Measurements from ENCODE around the gene ACAT2. TPM values are rescaled to one million over a fixed set of nuclear protein-coding genes. Genes with fewer than 3 reads are reported as not detected.

The ACAT2 gene
- polyA plus RNA-seq, 2 donors, result 59.7 to 73.5 TPM

DNA sequence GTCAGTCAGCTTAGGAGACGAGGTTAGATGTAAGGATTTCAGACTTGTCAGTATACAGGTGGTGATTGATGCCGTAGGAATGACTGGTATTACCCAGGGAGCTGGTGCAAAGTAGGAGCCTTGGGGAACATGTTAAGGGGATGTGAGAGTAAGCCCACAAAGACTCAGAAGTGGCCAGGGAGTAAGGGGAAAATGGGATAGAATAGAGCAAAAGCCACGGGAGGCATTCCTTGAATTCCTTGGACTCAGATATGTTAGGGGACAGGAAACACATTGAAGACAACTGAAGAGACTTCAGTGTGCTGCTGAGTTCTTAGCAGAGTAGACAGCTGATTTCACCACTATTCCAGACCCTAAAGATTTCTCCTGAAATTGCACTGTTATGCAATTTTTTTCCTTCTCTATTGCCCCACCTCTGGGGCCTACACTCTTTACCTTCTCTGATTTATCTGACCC lies 1.2 kb upstream of the ACAT2 start:
- Histone ChIP-seq H3K4me1 (ENCODE audit: control insufficient read depth in 2 of 2, insufficient read depth in 2 of 2, low read length in 1 of 2) (peaks cover 3 to 7% of the 10 kb centered on the region in 2 donors), H3K27ac (ENCODE audit: low read depth in 2 of 2, low read length in 1 of 2) (peak overlapping the region in 1 of 2 donors; percentile 27), H3K36me3 (ENCODE audit: control insufficient read depth in 2 of 2, insufficient read depth in 2 of 2, low read length in 1 of 2) (peaks cover 0 to 15% of the 10 kb centered on the region in 2 donors), H3K4me3 (ENCODE audit: low read depth in 1 of 2, low read length in 2 of 2) (peak overlapping the region in 1 of 2 donors; percentile 88), H3K27me3 (ENCODE audit: control insufficient read depth in 1 of 2, insufficient read depth in 2 of 2, low read length in 2 of 2) (no peaks in the 10 kb centered on the region), H3K9me3 (ENCODE audit: control insufficient read depth in 2 of 2, insufficient read depth in 1 of 2, low read depth in 1 of 2, low read length in 1 of 2) (no peaks in the 10 kb centered on the region)
- 53% methylated on average over 3 of the region's 3 CpGs for WGBS, 2 donors

DNA sequence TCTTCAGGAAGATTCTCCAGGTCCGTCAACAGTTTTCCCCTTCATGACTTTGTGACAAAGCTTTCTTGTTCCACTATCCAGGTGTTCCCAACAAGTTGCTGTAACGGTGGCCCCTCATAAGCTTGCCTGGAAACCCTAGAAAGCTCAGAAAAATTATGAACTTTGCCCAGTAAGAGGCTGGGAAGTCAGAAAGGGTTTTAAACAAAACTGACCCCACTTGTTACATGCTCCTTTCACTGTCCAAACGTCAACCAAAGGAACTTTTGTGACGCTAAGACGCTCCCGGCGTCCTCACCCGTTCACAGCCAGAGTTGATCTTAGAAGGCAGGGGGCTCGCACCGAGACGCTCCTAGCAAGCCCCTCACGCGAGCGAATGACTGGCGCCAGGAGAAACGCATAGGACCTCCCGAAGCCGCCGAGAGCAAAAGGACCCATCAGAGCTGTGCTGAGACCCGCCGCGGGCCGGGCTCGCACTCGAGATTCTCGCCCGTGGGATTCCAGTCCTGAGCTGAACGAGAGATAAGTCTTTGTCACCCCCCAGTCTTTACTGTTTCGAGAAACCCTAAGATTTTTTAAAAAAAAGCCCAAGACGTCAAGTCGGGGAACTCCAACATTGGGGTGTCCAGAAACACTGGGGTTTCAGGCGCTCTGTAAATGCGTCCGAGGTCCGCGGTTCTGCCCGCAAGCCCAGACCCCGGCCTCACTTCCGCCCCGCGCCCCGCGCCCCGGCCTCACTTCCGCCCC lies 544 bp upstream of the ACAT2 start:
- H3K9me3 ChIP-seq (ENCODE audit: control insufficient read depth in 2 of 2, insufficient read depth in 1 of 2, low read depth in 1 of 2, low read length in 1 of 2), result no peaks in the 10 kb centered on the region
- 4 to 7% methylated on average over 45 of the region's 45 CpGs for WGBS, 2 donors
- H3K27ac ChIP-seq (ENCODE audit: low read depth in 2 of 2, low read length in 1 of 2), result peak overlapping the region; percentile 100

DNA sequence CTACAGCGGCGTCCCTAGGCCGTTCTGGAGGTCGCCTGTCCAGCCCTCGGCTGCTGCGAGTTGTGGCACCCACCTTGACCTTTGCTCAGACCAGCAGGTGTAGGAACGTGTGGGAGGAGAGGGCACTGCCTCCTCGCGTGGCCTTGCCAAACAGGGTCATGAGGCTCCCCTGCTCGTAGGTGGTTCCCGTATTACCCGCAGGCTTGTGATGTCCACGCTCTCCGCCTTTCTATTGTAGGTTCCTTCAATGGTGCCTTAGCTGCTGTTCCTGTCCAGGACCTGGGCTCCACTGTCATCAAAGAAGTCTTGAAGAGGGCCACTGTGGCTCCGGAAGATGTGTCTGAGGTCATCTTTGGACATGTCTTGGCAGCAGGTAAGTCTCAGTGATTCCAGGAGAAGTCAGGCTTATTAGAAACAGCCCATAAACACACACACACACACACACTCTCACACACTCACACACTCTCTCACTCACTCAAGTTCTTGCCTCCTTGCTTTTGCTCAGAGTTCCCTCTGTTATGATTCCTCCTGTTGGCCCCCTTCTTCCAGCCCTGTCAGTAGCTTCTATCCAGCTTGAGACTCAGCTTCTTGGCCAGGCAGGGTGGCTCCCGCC lies 942 bp downstream of the ACAT2 start:
- Histone ChIP-seq H3K4me1 (ENCODE audit: control insufficient read depth in 2 of 2, insufficient read depth in 2 of 2, low read length in 1 of 2) (peaks cover 3 to 7% of the 10 kb centered on the region in 2 donors), H3K36me3 (ENCODE audit: control insufficient read depth in 2 of 2, insufficient read depth in 2 of 2, low read length in 1 of 2) (peaks cover 6 to 24% of the 10 kb centered on the region in 2 donors)
- WGBS, 2 donors, result 11 to 15% methylated on average over 16 of the region's 16 CpGs

More for the DNA sequence above, 544 bp upstream of the ACAT2 start:
- Histone ChIP-seq H3K36me3 (ENCODE audit: control insufficient read depth in 2 of 2, insufficient read depth in 2 of 2, low read length in 1 of 2) (peaks cover 0 to 15% of the 10 kb centered on the region in 2 donors), H3K4me1 (ENCODE audit: control insufficient read depth in 2 of 2, insufficient read depth in 2 of 2, low read length in 1 of 2) (peaks cover 3 to 7% of the 10 kb centered on the region in 2 donors), H3K4me3 (ENCODE audit: low read depth in 1 of 2, low read length in 2 of 2) (peak overlapping the region; percentile 88 to 96), H3K27me3 (ENCODE audit: control insufficient read depth in 1 of 2, insufficient read depth in 2 of 2, low read length in 2 of 2) (no peaks in the 10 kb centered on the region)

DNA sequence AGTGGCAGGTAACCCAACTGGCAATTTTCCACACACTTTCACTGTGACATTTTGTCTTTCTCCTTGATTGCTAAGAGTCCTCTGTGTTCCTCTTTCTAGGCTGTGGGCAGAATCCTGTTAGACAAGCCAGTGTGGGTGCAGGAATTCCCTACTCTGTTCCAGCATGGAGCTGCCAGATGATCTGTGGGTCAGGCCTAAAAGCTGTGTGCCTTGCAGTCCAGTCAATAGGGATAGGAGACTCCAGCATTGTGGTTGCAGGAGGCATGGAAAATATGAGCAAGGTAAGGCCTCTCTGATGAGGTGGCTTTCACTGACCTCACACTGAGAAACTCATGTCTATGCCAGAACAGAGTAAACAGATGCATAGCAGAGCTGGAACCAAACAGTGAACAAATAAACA lies 5.1 kb downstream of the ACAT2 start:
- no peak overlapping the region for H3K27ac ChIP-seq (ENCODE audit: low read depth in 2 of 2, low read length in 1 of 2)
- peaks cover 3 to 7% of the 10 kb centered on the region in 2 donors for H3K4me1 ChIP-seq (ENCODE audit: control insufficient read depth in 2 of 2, insufficient read depth in 2 of 2, low read length in 1 of 2)
- peaks cover 13 to 25% of the 10 kb centered on the region in 2 donors for H3K36me3 ChIP-seq (ENCODE audit: control insufficient read depth in 2 of 2, insufficient read depth in 2 of 2, low read length in 1 of 2)
- H3K27me3 ChIP-seq (ENCODE audit: control insufficient read depth in 1 of 2, insufficient read depth in 2 of 2, low read length in 2 of 2), result no peaks in the 10 kb centered on the region
- no peak overlapping the region for H3K4me3 ChIP-seq (ENCODE audit: low read depth in 1 of 2, low read length in 2 of 2)
- no peaks in the 10 kb centered on the region for H3K9me3 ChIP-seq (ENCODE audit: control insufficient read depth in 2 of 2, insufficient read depth in 1 of 2, low read depth in 1 of 2, low read length in 1 of 2)

More for the DNA sequence above, 942 bp downstream of the ACAT2 start:
- H3K4me3 ChIP-seq (ENCODE audit: low read depth in 1 of 2, low read length in 2 of 2), result peak overlapping the region; percentile 88 to 96
- no peaks in the 10 kb centered on the region for H3K9me3 ChIP-seq (ENCODE audit: control insufficient read depth in 2 of 2, insufficient read depth in 1 of 2, low read depth in 1 of 2, low read length in 1 of 2)
- peak overlapping the region; percentile 100 for H3K27ac ChIP-seq (ENCODE audit: low read depth in 2 of 2, low read length in 1 of 2)
- no peaks in the 10 kb centered on the region for H3K27me3 ChIP-seq (ENCODE audit: control insufficient read depth in 1 of 2, insufficient read depth in 2 of 2, low read length in 2 of 2)

DNA sequence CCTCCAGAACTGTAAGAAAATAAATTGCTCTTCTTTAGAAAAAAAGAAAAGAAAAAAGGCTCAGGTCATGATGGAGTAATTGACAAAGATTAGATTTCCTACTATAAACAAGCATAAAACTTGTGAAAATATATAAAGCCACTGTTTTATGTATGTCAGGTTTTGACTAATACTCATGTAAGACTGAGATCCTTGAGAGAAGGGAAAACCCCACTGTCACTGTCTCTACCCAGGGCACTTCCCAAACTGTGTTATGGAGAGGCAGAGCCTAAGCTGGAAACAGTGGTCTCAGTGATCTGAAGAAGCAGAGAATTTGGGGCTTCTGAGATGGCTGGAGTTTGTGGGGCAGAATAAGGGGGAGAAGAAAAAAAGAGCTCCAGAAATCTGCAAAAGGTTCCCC lies 7.6 kb downstream of the ACAT2 start:
- H3K9me3 ChIP-seq (ENCODE audit: control insufficient read depth in 2 of 2, insufficient read depth in 1 of 2, low read depth in 1 of 2, low read length in 1 of 2), result no peaks in the 10 kb centered on the region
- no peak overlapping the region for H3K4me3 ChIP-seq (ENCODE audit: low read depth in 1 of 2, low read length in 2 of 2)
- no peak overlapping the region for H3K27ac ChIP-seq (ENCODE audit: low read depth in 2 of 2, low read length in 1 of 2)
- no peaks in the 10 kb centered on the region for H3K4me1 ChIP-seq (ENCODE audit: control insufficient read depth in 2 of 2, insufficient read depth in 2 of 2, low read length in 1 of 2)
- peaks cover 13 to 16% of the 10 kb centered on the region in 2 donors for H3K36me3 ChIP-seq (ENCODE audit: control insufficient read depth in 2 of 2, insufficient read depth in 2 of 2, low read length in 1 of 2)
- H3K27me3 ChIP-seq (ENCODE audit: control insufficient read depth in 1 of 2, insufficient read depth in 2 of 2, low read length in 2 of 2), result no peaks in the 10 kb centered on the region

DNA sequence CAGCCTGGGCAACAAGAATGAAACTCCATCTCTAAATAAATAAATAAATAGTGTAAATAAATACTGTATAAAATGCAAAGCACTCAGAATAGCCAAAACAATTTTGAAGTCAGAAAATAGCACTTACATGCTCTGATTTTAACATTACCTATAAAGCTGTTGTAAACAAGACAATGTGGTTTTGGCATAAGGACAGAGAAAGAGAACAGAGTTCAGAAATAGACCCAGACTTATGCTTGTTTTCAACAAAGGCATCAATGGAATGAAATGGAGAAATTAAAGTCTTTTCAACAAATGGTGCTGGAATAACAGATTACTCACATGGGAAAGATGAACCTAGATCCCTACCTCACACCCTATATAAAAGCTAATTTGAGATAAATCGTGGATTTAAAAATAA lies 10.4 kb downstream of the ACAT2 start:
- Histone ChIP-seq H3K27me3 (ENCODE audit: control insufficient read depth in 1 of 2, insufficient read depth in 2 of 2, low read length in 2 of 2) (no peaks in the 10 kb centered on the region), H3K4me3 (ENCODE audit: low read depth in 1 of 2, low read length in 2 of 2) (no peak overlapping the region), H3K4me1 (ENCODE audit: control insufficient read depth in 2 of 2, insufficient read depth in 2 of 2, low read length in 1 of 2) (no peaks in the 10 kb centered on the region), H3K9me3 (ENCODE audit: control insufficient read depth in 2 of 2, insufficient read depth in 1 of 2, low read depth in 1 of 2, low read length in 1 of 2) (no peaks in the 10 kb centered on the region), H3K36me3 (ENCODE audit: control insufficient read depth in 2 of 2, insufficient read depth in 2 of 2, low read length in 1 of 2) (peaks cover 12 to 19% of the 10 kb centered on the region in 2 donors), H3K27ac (ENCODE audit: low read depth in 2 of 2, low read length in 1 of 2) (no peak overlapping the region)
- WGBS, 2 donors, result 0 to 44% methylated on average over 1 of the region's 1 CpG

DNA sequence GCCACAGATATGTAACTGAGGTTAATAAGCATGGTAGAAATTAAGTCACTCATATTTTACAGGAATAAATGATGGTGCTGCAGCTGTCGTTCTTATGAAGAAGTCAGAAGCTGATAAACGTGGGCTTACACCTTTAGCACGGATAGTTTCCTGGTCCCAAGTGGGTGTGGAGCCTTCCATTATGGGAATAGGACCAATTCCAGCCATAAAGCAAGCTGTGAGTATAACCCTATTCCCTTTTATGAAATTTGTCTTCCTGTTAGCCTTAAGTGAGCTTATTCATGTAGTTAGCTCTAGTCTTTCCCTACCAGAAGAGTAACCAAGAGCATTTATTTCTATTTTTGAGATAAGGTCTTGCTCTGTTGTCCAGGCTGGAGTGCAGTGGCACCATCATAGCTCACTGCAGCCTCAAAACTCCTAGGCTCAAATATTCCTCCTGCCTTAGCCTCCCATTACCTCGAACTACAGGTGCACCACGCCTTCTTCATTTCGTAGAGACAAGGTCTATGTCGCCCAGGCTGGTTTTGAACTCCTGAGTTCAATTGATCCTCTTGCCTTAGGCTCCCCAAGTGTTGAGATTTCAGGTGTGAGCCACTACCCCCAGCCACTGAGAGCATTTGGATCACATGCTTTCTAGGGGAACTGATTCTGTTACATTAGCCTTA lies 15.5 kb downstream of the ACAT2 start:
- 76 to 82% methylated on average over 7 of the region's 7 CpGs for WGBS, 2 donors
- Histone ChIP-seq H3K9me3 (ENCODE audit: control insufficient read depth in 2 of 2, insufficient read depth in 1 of 2, low read depth in 1 of 2, low read length in 1 of 2) (no peaks in the 10 kb centered on the region), H3K27ac (ENCODE audit: low read depth in 2 of 2, low read length in 1 of 2) (no peak overlapping the region), H3K4me3 (ENCODE audit: low read depth in 1 of 2, low read length in 2 of 2) (no peak overlapping the region), H3K4me1 (ENCODE audit: control insufficient read depth in 2 of 2, insufficient read depth in 2 of 2, low read length in 1 of 2) (no peaks in the 10 kb centered on the region), H3K27me3 (ENCODE audit: control insufficient read depth in 1 of 2, insufficient read depth in 2 of 2, low read length in 2 of 2) (no peaks in the 10 kb centered on the region), H3K36me3 (ENCODE audit: control insufficient read depth in 2 of 2, insufficient read depth in 2 of 2, low read length in 1 of 2) (peaks cover 7 to 16% of the 10 kb centered on the region in 2 donors)

DNA sequence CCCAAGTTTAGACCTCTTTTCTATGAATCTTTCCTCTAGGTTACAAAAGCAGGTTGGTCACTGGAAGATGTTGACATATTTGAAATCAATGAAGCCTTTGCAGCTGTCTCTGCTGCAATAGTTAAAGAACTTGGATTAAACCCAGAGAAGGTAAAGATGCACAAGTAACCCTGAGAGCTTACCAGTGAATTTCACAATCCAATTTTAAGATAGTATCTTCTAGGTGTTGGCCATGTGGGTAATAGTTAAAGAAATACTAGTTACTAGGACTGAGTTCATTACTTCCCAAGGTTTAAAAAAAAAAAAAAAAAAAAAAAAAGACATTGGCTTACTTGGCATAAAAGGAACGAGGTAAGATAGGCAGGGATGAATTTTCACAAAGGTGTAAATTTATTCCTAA lies 16.3 kb downstream of the ACAT2 start:
- H3K4me3 ChIP-seq (ENCODE audit: low read depth in 1 of 2, low read length in 2 of 2), result no peak overlapping the region
- no peaks in the 10 kb centered on the region for H3K27me3 ChIP-seq (ENCODE audit: control insufficient read depth in 1 of 2, insufficient read depth in 2 of 2, low read length in 2 of 2)
- H3K36me3 ChIP-seq (ENCODE audit: control insufficient read depth in 2 of 2, insufficient read depth in 2 of 2, low read length in 1 of 2), result peaks cover 14 to 20% of the 10 kb centered on the region in 2 donors
- H3K9me3 ChIP-seq (ENCODE audit: control insufficient read depth in 2 of 2, insufficient read depth in 1 of 2, low read depth in 1 of 2, low read length in 1 of 2), result no peaks in the 10 kb centered on the region
- no peak overlapping the region for H3K27ac ChIP-seq (ENCODE audit: low read depth in 2 of 2, low read length in 1 of 2)
- H3K4me1 ChIP-seq (ENCODE audit: control insufficient read depth in 2 of 2, insufficient read depth in 2 of 2, low read length in 1 of 2), result no peaks in the 10 kb centered on the region
- WGBS, 2 donors, result 43 to 52% methylated on average over 1 of the region's 1 CpG

DNA sequence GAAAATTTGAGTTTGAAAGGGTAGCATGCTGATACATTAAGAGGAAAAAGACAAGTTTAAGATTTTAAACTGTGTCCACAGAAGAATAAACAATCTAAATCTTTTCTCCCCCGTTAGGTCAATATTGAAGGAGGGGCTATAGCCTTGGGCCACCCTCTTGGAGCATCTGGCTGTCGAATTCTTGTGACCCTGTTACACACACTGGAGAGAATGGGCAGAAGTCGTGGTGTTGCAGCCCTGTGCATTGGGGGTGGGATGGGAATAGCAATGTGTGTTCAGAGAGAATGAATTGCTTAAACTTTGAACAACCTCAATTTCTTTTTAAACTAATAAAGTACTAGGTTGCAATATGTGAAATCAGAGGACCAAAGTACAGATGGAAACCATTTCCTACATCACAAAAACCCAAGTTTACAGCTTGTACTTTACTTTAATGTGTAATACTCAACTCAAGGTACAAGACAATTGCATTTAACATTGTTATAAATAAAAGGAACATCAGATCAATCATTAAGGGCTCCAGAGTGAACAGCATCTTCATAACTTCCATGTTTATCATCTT lies 16.8 kb downstream of the ACAT2 start:
- H3K36me3 ChIP-seq (ENCODE audit: control insufficient read depth in 2 of 2, insufficient read depth in 2 of 2, low read length in 1 of 2), result peaks cover 14 to 20% of the 10 kb centered on the region in 2 donors
- H3K4me3 ChIP-seq (ENCODE audit: low read depth in 1 of 2, low read length in 2 of 2), result no peak overlapping the region
- 57 to 62% methylated on average over 3 of the region's 3 CpGs for WGBS, 2 donors
- no peaks in the 10 kb centered on the region for H3K27me3 ChIP-seq (ENCODE audit: control insufficient read depth in 1 of 2, insufficient read depth in 2 of 2, low read length in 2 of 2)
- H3K9me3 ChIP-seq (ENCODE audit: control insufficient read depth in 2 of 2, insufficient read depth in 1 of 2, low read depth in 1 of 2, low read length in 1 of 2), result no peaks in the 10 kb centered on the region
- no peak overlapping the region for H3K27ac ChIP-seq (ENCODE audit: low read depth in 2 of 2, low read length in 1 of 2)
- H3K4me1 ChIP-seq (ENCODE audit: control insufficient read depth in 2 of 2, insufficient read depth in 2 of 2, low read length in 1 of 2), result no peaks in the 10 kb centered on the region

Measured in esophagus (tissue), 2 donors.